H1 (cell line): Measurements from ENCODE around the gene CDK9. TPM values are rescaled to one million over a fixed set of nuclear protein-coding genes. Genes with fewer than 3 reads are reported as not detected.

Experiments used
- CTCF ChIA-PET: fragments of 300-600 bp; sonication (Branson Sonifier 250); formaldehyde crosslinking; loops from one replicate; lab custom pipeline; 2021; ENCODE audit not compliant: partially characterized antibody; lab: Charles Lee
- POLR2A ChIA-PET: fragments of 300-600 bp; sonication (Branson Sonifier 250); formaldehyde crosslinking; loops from one replicate; lab custom pipeline; 2021; ENCODE audit warnings: inconsistent platforms; ENCODE audit not compliant: partially characterized antibody; lab: Charles Lee
- DNase-seq, 2 experiments: peaks; one replicate each; pipeline versions ENCODE4 v3.0.0 to v3.0.0-alpha.2; 2010 to 2022; ENCODE audit warnings: low spot score in 2 of 2, low read depth in 1 of 2, mixed read lengths in 1 of 2
- FAIRE-seq: peaks from 2 replicates; lab custom pipeline; 2011; peaks lifted over from hg19 to GRCh38; lab: Jason Lieb, UNC
- H2AFZ ChIP-seq: 2 replicates; pipeline ENCODE4 v1.8.1; 2012; ENCODE audit warnings: low read length, inconsistent platforms
- H2AK5ac ChIP-seq: 2 replicates; pipeline ENCODE4 v1.6.1; 2013; ENCODE audit warnings: low read depth, low read length
- H2BK120ac ChIP-seq: replicated peaks from 2 replicates; pipeline ENCODE3; 2013; ENCODE audit warnings: low read depth, low read length, inconsistent platforms
- H2BK12ac ChIP-seq: 2 replicates; pipeline ENCODE4 v1.6.1; 2013; ENCODE audit warnings: low read depth, low read length
- H2BK15ac ChIP-seq: 2 replicates; pipeline ENCODE4 v1.6.1; 2013; ENCODE audit warnings: low read length
- H2BK20ac ChIP-seq: 2 replicates; pipeline ENCODE4 v1.6.1; 2013; ENCODE audit warnings: low read length
- H2BK5ac ChIP-seq: 2 replicates; pipeline ENCODE4 v1.6.1; 2013; ENCODE audit warnings: low read depth, low read length
- H3K14ac ChIP-seq: 2 replicates; pipeline ENCODE4 v1.6.1; 2013; ENCODE audit warnings: inconsistent platforms; ENCODE audit not compliant: insufficient read length
- H3K18ac ChIP-seq: 2 replicates; pipeline ENCODE4 v1.6.1; 2013; ENCODE audit warnings: low read length; ENCODE audit errors: extremely low read depth
- H3K23ac ChIP-seq: 2 replicates; pipeline ENCODE4 v1.6.1; 2013; ENCODE audit warnings: inconsistent platforms; ENCODE audit not compliant: insufficient read length
- H3K23me2 ChIP-seq: 2 replicates; pipeline ENCODE4 v1.6.1; 2013; ENCODE audit warnings: low read depth, low read length
- H3K27ac ChIP-seq: 2 replicates; pipeline ENCODE4 v1.6.1; 2011; ENCODE audit warnings: low read depth, low read length, inconsistent platforms
- H3K27me3 ChIP-seq, 4 experiments: replicated peaks in 1 of 4; 1 replicate in 1 of 4; 2 replicates in 3 of 4; pipeline versions ENCODE4 v1.6.1 to v1.8.1; 2011 to 2013; ENCODE audit warnings: low read length in 3 of 4, mild to moderate bottlenecking in 3 of 4, inconsistent platforms in 2 of 4, mixed read lengths in 2 of 4, moderate library complexity in 1 of 4; ENCODE audit not compliant: control insufficient read depth in 3 of 4, insufficient read depth in 3 of 4; ENCODE audit errors: extremely low read depth in 1 of 4
- H3K36me3 ChIP-seq, 4 experiments: 2 replicates each; pipeline versions ENCODE4 v1.6.1 to v1.8.1; 2011 to 2013; ENCODE audit warnings: mild to moderate bottlenecking in 4 of 4, low read length in 3 of 4, moderate library complexity in 2 of 4, control low read depth in 1 of 4, inconsistent platforms in 1 of 4; ENCODE audit not compliant: insufficient read depth in 4 of 4, control insufficient read depth in 2 of 4
- H3K4ac ChIP-seq: replicated peaks from 2 replicates; pipeline ENCODE3; 2013; ENCODE audit warnings: low read length, low read depth, mixed read lengths, inconsistent platforms; ENCODE audit not compliant: insufficient read length
- H3K4me1 ChIP-seq, 4 experiments: replicated peaks in 1 of 4; 1 replicate in 1 of 4; 2 replicates in 3 of 4; pipeline versions ENCODE4 v1.6.1 to v1.8.1; 2011 to 2013; ENCODE audit warnings: low read length in 3 of 4, inconsistent platforms in 2 of 4, mixed read lengths in 1 of 4; ENCODE audit not compliant: insufficient read depth in 4 of 4, control insufficient read depth in 3 of 4
- H3K4me2 ChIP-seq, 2 experiments: 2 replicates each; pipeline versions ENCODE4 v1.6.1 to v1.8.1; 2011 to 2013; ENCODE audit warnings: low read depth in 2 of 2, low read length in 2 of 2, control low read depth in 1 of 2, inconsistent platforms in 1 of 2, mild to moderate bottlenecking in 1 of 2; ENCODE audit not compliant: insufficient read depth in 1 of 2
- H3K4me3 ChIP-seq, 4 experiments: fragments of 200-600, 300-600 bp in 1 of 4; sonication (generic), shearing (Covaris generic), sonication (Bioruptor Twin) in 1 of 4; 2 replicates each; pipeline versions ENCODE4 v1.5.1 to v1.8.1; 2011 to 2016; ENCODE audit warnings: low read length in 4 of 4, low read depth in 3 of 4, control low read depth in 2 of 4, inconsistent platforms in 2 of 4, mild to moderate bottlenecking in 2 of 4, mixed read lengths in 1 of 4, moderate library complexity in 1 of 4; ENCODE audit not compliant: insufficient read depth in 2 of 4; ENCODE audit errors: extremely low read depth in 1 of 4
- H3K56ac ChIP-seq: replicated peaks from 2 replicates; pipeline ENCODE3; 2013; ENCODE audit warnings: low read depth, mild to moderate bottlenecking, mixed read lengths, low read length, inconsistent platforms; ENCODE audit not compliant: insufficient read length
- H3K79me1 ChIP-seq: 2 replicates; pipeline ENCODE4 v1.6.1; 2013; ENCODE audit warnings: low read depth, low read length, control low read depth
- H3K79me2 ChIP-seq, 2 experiments: 2 replicates each; pipeline versions ENCODE4 v1.6.1 to v1.8.1; 2012 to 2013; ENCODE audit warnings: low read length in 2 of 2, mild to moderate bottlenecking in 2 of 2, inconsistent platforms in 1 of 2; ENCODE audit not compliant: insufficient read depth in 2 of 2, control insufficient read depth in 1 of 2
- H3K9ac ChIP-seq, 4 experiments: replicated peaks in 1 of 4; 1 replicate in 1 of 4; 2 replicates in 3 of 4; pipeline versions ENCODE4 v1.6.1 to v1.8.1; 2011 to 2013; ENCODE audit warnings: low read depth in 3 of 4, low read length in 3 of 4, control low read depth in 2 of 4, mild to moderate bottlenecking in 2 of 4, moderate library complexity in 2 of 4, inconsistent platforms in 1 of 4; ENCODE audit errors: extremely low read depth in 1 of 4
- H3K9me3 ChIP-seq, 2 experiments: 2 replicates each; pipeline versions ENCODE4 v1.6.1 to v1.8.1; 2012 to 2013; ENCODE audit warnings: mild to moderate bottlenecking in 2 of 2, moderate library complexity in 2 of 2, control low read depth in 1 of 2, inconsistent platforms in 1 of 2, low read depth in 1 of 2, low read length in 1 of 2, mixed read lengths in 1 of 2; ENCODE audit not compliant: insufficient read depth in 2 of 2
- H4K20me1 ChIP-seq, 2 experiments: replicated peaks in 1 of 2; 2 replicates each; pipeline versions ENCODE3 to v1.8.1; 2011 to 2013; ENCODE audit warnings: inconsistent platforms in 2 of 2, low read length in 2 of 2, mild to moderate bottlenecking in 1 of 2; ENCODE audit not compliant: insufficient read depth in 2 of 2, control insufficient read depth in 1 of 2
- H4K5ac ChIP-seq: 2 replicates; pipeline ENCODE4 v1.6.1; 2013; ENCODE audit warnings: low read length, low read depth, mixed read lengths, inconsistent platforms; ENCODE audit not compliant: insufficient read length
- H4K8ac ChIP-seq: 2 replicates; pipeline ENCODE4 v1.8.0; 2013; ENCODE audit warnings: mild to moderate bottlenecking, moderate library complexity, low read length, inconsistent platforms; ENCODE audit not compliant: insufficient read depth; ENCODE audit errors: extremely low read depth
- H4K91ac ChIP-seq: replicated peaks from 2 replicates; pipeline ENCODE3; 2013; ENCODE audit warnings: low read length, mixed read lengths, inconsistent platforms; ENCODE audit not compliant: insufficient read length
- ASH2L ChIP-seq: fragments of 200-600, 300-600 bp; sonication (generic); IDR thresholded peaks from one replicate; pipeline ENCODE4 v1.7.1; 2017; ENCODE audit warnings: low read length
- GABPA ChIP-seq: IDR thresholded peaks from 2 replicates; pipeline ENCODE4 v1.6.1; 2011; ENCODE audit warnings: mild to moderate bottlenecking, low read length, moderate library complexity, borderline replicate concordance; ENCODE audit not compliant: insufficient read depth
- POLR2AphosphoS5 ChIP-seq: IDR thresholded peaks from 2 replicates; pipeline ENCODE4 v1.6.1; 2011; ENCODE audit warnings: low read depth, low read length
- RAD21 ChIP-seq, 2 experiments: IDR thresholded peaks in 1 of 2; conservative IDR thresholded peaks in 1 of 2; 2 replicates each; pipeline ENCODE4 v1.6.1; 2011; ENCODE audit warnings: low read depth in 2 of 2, low read length in 2 of 2, improper control_type of control experiment in 1 of 2, inconsistent platforms in 1 of 2, mild to moderate bottlenecking in 1 of 2, moderate library complexity in 1 of 2
- SP1 ChIP-seq: IDR thresholded peaks from 2 replicates; pipeline ENCODE4 v1.6.1; 2011; ENCODE audit warnings: low read depth, low read length
- SP2 ChIP-seq: IDR thresholded peaks from 2 replicates; pipeline ENCODE4 v1.6.1; 2012; ENCODE audit warnings: mild to moderate bottlenecking, low read length, inconsistent platforms
- ZNF274 ChIP-seq: IDR thresholded peaks from 2 replicates; pipeline ENCODE4 v1.7.0; 2012; ENCODE audit warnings: low read length, borderline replicate concordance; ENCODE audit errors: extremely low read depth
- WGBS, 2 experiments: shearing (Covaris generic) in 1 of 2; methylation state at CpG; one replicate each; pipeline versions ENCODE4 v1.1.6 to v1.1.7; 2013 to 2015; ENCODE audit warnings: low lambda C conversion rate in 2 of 2, mixed read lengths in 2 of 2, inconsistent platforms in 1 of 2, low coverage in 1 of 2, missing lambda C conversion rate in 1 of 2; ENCODE audit not compliant: insufficient replicate concordance in 2 of 2, insufficient coverage in 1 of 2, insufficient read length in 1 of 2; ENCODE audit errors: extremely low coverage in 1 of 2, missing lambda C conversion rate in 1 of 2; 5-methylcytosine and 5-hydroxymethylcytosine counted together
- polyA plus RNA-seq, 7 experiments: library from polyadenylated mRNA; depleted of rRNA in 3 of 7; stranded (reverse) in 5 of 7; unstranded in 2 of 7; fragments of >200 nt in 5 of 7; fragments of 200-250 nt in 2 of 7; gene quantifications; 1 replicate in 5 of 7; 2 replicates in 1 of 7; 4 replicates in 1 of 7; pipeline versions ENCODE4 v1.2.1 to v1.2.3, GENCODE V29; 2011 to 2013; ENCODE audit warnings: missing spikeins in 2 of 7, mixed read lengths in 2 of 7
- total RNA-seq: library from RNA; stranded (reverse); fragmentation: NEBNext Ultra II Directional; extraction: Animal tissue kit (Norgen Biotek cat#: 25700); gene quantifications from 2 replicates; pipeline ENCODE4 v1.2.1, GENCODE V29; 2021
- TF ChIP-seq, protein P1 (sequence below): IDR thresholded peaks from 2 replicates; pipeline ENCODE4 v1.6.1; 2011; ENCODE audit warnings: low read length, improper control_type of control experiment
- TF ChIP-seq, protein P2 (sequence below): IDR thresholded peaks from 2 replicates; pipeline ENCODE4 v1.6.1; 2012; ENCODE audit warnings: inconsistent platforms

CDK9 gene
- total and polyA plus RNA-seq, 2 of the 8 experiments (the other 6 are each of a cell fraction or from before 2014, with no cell fraction given): 69.1 to 87.5 TPM

DNA sequence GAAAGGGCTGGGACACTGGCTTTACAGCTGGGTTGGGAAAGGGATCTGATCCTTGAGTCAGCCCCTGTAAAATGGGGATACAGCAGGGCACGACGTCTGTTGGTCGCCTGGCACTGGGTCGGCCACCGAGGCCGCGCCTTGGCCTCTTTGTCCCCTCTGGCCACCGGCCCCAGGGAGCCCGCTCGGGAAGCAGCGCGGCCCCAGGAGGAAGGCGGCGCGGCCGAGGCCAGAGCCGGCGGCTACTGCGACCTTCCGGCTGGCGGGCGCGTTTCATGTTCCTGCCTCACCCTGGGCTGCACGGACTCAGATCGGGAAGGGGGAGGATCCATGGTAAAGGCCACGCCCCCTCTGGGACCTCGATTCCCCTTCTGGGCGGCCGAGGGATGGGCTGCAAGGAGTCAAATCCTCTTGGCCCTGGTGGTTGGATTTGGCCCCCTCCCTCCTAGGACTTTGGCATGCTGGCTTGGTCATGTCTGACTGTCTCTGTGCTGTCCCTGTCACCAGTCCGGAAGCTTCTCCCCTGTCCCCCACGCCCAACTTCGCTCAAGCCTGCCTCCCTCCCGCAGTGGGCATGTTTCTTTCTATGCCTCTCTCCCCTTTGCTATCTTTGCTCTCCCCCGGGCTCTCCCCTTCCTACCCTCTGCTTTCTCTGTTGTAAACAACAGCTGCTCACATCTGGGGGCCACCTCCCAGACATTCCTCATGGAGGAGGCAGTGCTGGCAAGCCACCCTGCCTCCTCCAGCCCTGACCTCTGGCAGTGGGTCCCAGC is 42.6 kb downstream of the CDK9 start:
- Histone ChIP-seq H3K9ac (peak overlapping the region in 1 of 4 experiments; percentile 25; a peak in 2 of 7 replicates), H3K79me2 (no peaks in the 10 kb centered on the region), H4K8ac (peak overlapping the region; percentile 69), H3K9me3 (no peaks in the 10 kb centered on the region), H3K79me1 (no peaks in the 10 kb centered on the region), H4K5ac (no peak overlapping the region), H3K14ac (no peak overlapping the region), H2BK15ac (no peak overlapping the region), H2BK120ac (peak overlapping the region; percentile 5), H3K27me3 (peaks cover 0 to 12% (median 7%) of the 10 kb centered on the region in 4 experiments; a peak in 5 of 7 replicates), H3K18ac (peak overlapping the region; percentile 99), H3K23me2 (peaks cover 9% of the 10 kb centered on the region; the same call in 1 of the 2 replicates), H3K27ac (peak overlapping the region; percentile 2; the same call in 1 of the 2 replicates), H4K20me1 (no peaks in the 10 kb centered on the region), H2BK12ac (peak overlapping the region; percentile 84; the same call in 1 of the 2 replicates), H3K4me2 (peak overlapping the region; percentile 77 to 84), H2BK20ac (no peak overlapping the region), H3K56ac (peak overlapping the region; percentile 32), H2AK5ac (no peak overlapping the region; the same call in 1 of the 2 replicates), H3K36me3 (no peaks in the 10 kb centered on the region), H2AFZ (peak overlapping the region; percentile 99), H3K23ac (no peak overlapping the region), H3K4ac (no peak overlapping the region), H3K4me1 (peaks cover 0 to 17% (median 12%) of the 10 kb centered on the region in 4 experiments; a peak in 6 of 7 replicates), H3K4me3 (peak overlapping the region; percentile 23 to 55 (median 36); a peak in 6 of 8 replicates), H4K91ac (peak overlapping the region; percentile 70), H2BK5ac (peak overlapping the region; percentile 81)
- DNase-seq (peak; percentile 70 to 97), FAIRE-seq (no peak)
- CTCF ChIA-PET: interaction anchor here (0.7 to 7.3 kb wide), 16 partner anchors 8 to 133 kb away, joined by 3 to 116 read pairs (median 5); partner anchors contain the start of genes ENG and FPGS
- 5% methylated on average over 31 of the region's 34 CpGs; no CpG with 5 or more reads in 1 of the 2 experiments for WGBS, 2 experiments
- POLR2A ChIA-PET: interaction anchor here (0.6 to 1.9 kb wide), 13 partner anchors 12 to 94 kb away, joined by 3 to 9 read pairs (median 4); partner anchors contain the start of gene ENG
- TF ChIP-seq POLR2AphosphoS5 (peak; percentile 78; the same call in 1 of the 2 replicates), SP2 (no peak), ASH2L (peak; percentile 32), ZNF274 (no peak), SP1 (no peak), RAD21 (IDR thresholded peaks at IDR 0.05 in 1 of 2, conservative IDR thresholded peaks at IDR 0.05 in 1 of 2; ENCODE audit: low read depth in 2 of 2, low read length in 2 of 2) (no peak; a peak in 1 of 4 replicates), GABPA (peak; percentile 51; the same call in 1 of the 2 replicates)
- TF ChIP-seq, protein P1, sequence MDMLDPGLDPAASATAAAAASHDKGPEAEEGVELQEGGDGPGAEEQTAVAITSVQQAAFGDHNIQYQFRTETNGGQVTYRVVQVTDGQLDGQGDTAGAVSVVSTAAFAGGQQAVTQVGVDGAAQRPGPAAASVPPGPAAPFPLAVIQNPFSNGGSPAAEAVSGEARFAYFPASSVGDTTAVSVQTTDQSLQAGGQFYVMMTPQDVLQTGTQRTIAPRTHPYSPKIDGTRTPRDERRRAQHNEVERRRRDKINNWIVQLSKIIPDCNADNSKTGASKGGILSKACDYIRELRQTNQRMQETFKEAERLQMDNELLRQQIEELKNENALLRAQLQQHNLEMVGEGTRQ: no peak
- TF ChIP-seq, protein P2, sequence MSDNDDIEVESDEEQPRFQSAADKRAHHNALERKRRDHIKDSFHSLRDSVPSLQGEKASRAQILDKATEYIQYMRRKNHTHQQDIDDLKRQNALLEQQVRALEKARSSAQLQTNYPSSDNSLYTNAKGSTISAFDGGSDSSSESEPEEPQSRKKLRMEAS: no peak
